Measurements from ENCODE around the gene NRG3. TPM values are rescaled to one million over a fixed set of nuclear protein-coding genes. Genes with fewer than 3 reads are reported as not detected.

The NRG3 gene
- total RNA-seq, 2 experiments from 2014 or later: not detected

DNA sequence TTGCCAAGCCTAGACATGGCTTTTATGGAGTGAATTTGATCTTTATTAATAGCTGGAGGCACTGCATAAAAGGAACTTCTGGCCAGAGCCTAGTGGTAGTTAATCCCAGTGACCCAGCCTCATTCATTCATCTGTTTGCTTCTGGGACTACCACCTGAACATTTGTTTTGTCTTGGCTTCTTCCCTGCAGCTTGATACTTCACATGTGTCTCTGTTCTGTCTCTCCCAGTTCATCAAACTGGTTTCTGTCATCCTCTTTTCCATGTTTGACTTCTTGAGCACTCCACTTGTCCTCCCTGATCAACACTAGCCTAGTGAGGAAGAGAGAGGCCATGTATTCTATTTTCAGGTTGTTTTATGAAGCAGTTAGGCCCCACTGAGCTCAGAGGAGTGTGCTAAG is 163.6 kb downstream of the NRG3 start:
- Mint-ChIP-seq H3K27ac (no peak overlapping the region), H3K27me3 (no peaks in the 10 kb centered on the region), H3K4me3 (no peak overlapping the region), H3K9me3 (peaks cover 6% of the 10 kb centered on the region), H3K4me1 (ENCODE audit: low read depth) (no peaks in the 10 kb centered on the region), H3K36me3 (ENCODE audit: low read depth) (no peaks in the 10 kb centered on the region)
- no peaks in the 10 kb centered on the region for H3K27me3 ChIP-seq (ENCODE audit: control insufficient read depth in 1 of 2, insufficient read depth in 2 of 2, low read length in 2 of 2)
- DNase-seq: no peak
- ChIA-PET CTCF (no interaction called here), POLR2A (no interaction called here)
- intact Hi-C loops (cut with DNase I, micrococcal nuclease): no loop called here
- no peak for ATAC-seq (ENCODE audit: poor library complexity)
- H3K36me3 ChIP-seq (ENCODE audit: insufficient read depth, low read length): no peaks in the 10 kb centered on the region
- H3K4me3 ChIP-seq (ENCODE audit: low read length): no peak overlapping the region
- H3K4me1 ChIP-seq (ENCODE audit: insufficient read depth, low read length): no peaks in the 10 kb centered on the region
- no peaks in the 10 kb centered on the region for H3K9me3 ChIP-seq (ENCODE audit: control insufficient read depth in 1 of 2, insufficient read depth in 1 of 2, low read length in 2 of 2)
- no peak overlapping the region for H3K27ac ChIP-seq (ENCODE audit: low read depth in 1 of 2, low read length in 2 of 2)
- TF ChIP-seq, protein P1, sequence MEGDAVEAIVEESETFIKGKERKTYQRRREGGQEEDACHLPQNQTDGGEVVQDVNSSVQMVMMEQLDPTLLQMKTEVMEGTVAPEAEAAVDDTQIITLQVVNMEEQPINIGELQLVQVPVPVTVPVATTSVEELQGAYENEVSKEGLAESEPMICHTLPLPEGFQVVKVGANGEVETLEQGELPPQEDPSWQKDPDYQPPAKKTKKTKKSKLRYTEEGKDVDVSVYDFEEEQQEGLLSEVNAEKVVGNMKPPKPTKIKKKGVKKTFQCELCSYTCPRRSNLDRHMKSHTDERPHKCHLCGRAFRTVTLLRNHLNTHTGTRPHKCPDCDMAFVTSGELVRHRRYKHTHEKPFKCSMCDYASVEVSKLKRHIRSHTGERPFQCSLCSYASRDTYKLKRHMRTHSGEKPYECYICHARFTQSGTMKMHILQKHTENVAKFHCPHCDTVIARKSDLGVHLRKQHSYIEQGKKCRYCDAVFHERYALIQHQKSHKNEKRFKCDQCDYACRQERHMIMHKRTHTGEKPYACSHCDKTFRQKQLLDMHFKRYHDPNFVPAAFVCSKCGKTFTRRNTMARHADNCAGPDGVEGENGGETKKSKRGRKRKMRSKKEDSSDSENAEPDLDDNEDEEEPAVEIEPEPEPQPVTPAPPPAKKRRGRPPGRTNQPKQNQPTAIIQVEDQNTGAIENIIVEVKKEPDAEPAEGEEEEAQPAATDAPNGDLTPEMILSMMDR (IDR thresholded peaks at IDR 0.05): no peak

DNA sequence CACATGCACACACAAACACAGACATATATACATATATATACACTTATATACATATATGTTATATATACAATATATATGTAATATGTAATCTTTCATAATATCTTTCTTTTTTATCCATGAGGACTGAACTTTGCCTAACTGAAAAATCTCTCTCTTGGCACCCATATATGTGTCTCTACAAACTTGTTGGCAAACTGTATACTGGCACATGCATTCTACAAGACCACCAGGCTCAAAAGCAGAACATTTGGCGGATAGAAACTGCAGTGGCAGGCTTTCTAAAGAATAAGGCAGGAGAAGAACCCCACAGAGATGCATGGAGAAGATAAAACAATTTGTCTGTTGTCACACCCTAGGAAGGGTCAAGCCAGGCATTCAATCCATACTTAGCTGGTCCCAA is 165.3 kb downstream of the NRG3 start:
- intact Hi-C loops (cut with DNase I, micrococcal nuclease): no loop called here
- POLR2A ChIA-PET: no interaction called here
- TF ChIP-seq, protein P1 (IDR thresholded peaks at IDR 0.05): no peak

DNA sequence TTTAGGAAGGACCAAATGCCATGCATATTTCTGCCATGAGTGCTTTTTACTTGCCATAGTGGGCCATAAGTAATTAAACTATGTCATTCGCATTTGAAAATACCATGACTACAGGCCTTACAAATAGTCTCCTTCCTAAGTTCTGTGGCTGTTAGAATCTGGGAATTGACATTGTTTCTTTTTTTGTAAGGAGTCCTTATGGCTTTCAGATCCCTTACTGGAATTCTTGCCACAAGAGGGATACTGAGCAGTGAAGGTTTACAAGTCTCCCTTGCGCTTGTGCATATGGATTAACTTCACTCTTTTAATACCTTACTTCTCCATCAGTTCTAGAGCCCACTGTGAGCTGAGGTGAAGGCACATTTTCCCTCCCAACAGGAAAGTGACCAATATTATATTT is 166.0 kb downstream of the NRG3 start:
- TF ChIP-seq, protein P1 (IDR thresholded peaks at IDR 0.05): no peak
- Mint-ChIP-seq H3K27ac (no peak overlapping the region), H3K4me3 (no peak overlapping the region), H3K36me3 (ENCODE audit: low read depth) (no peaks in the 10 kb centered on the region), H3K4me1 (ENCODE audit: low read depth) (no peaks in the 10 kb centered on the region), H3K27me3 (no peaks in the 10 kb centered on the region), H3K9me3 (peaks cover 7% of the 10 kb centered on the region)
- intact Hi-C loops (cut with DNase I, micrococcal nuclease): no loop called here
- ATAC-seq (ENCODE audit: poor library complexity): no peak
- Histone ChIP-seq H3K36me3 (ENCODE audit: insufficient read depth, low read length) (no peaks in the 10 kb centered on the region), H3K9me3 (ENCODE audit: control insufficient read depth in 1 of 2, insufficient read depth in 1 of 2, low read length in 2 of 2) (no peaks in the 10 kb centered on the region), H3K4me1 (ENCODE audit: insufficient read depth, low read length) (no peaks in the 10 kb centered on the region), H3K27ac (ENCODE audit: low read depth in 1 of 2, low read length in 2 of 2) (no peak overlapping the region), H3K27me3 (ENCODE audit: control insufficient read depth in 1 of 2, insufficient read depth in 2 of 2, low read length in 2 of 2) (no peaks in the 10 kb centered on the region), H3K4me3 (ENCODE audit: low read length) (no peak overlapping the region)
- ChIA-PET POLR2A (no interaction called here), CTCF (no interaction called here)
- no peak for DNase-seq

More for the DNA sequence above, 165.3 kb downstream of the NRG3 start:
- Mint-ChIP-seq H3K27me3 (no peaks in the 10 kb centered on the region), H3K36me3 (ENCODE audit: low read depth) (no peaks in the 10 kb centered on the region), H3K4me3 (no peak overlapping the region), H3K9me3 (peaks cover 7% of the 10 kb centered on the region), H3K4me1 (ENCODE audit: low read depth) (no peaks in the 10 kb centered on the region), H3K27ac (no peak overlapping the region)
- Histone ChIP-seq H3K4me3 (ENCODE audit: low read length) (no peak overlapping the region), H3K4me1 (ENCODE audit: insufficient read depth, low read length) (no peaks in the 10 kb centered on the region), H3K9me3 (ENCODE audit: control insufficient read depth in 1 of 2, insufficient read depth in 1 of 2, low read length in 2 of 2) (no peaks in the 10 kb centered on the region), H3K27ac (ENCODE audit: low read depth in 1 of 2, low read length in 2 of 2) (no peak overlapping the region), H3K27me3 (ENCODE audit: control insufficient read depth in 1 of 2, insufficient read depth in 2 of 2, low read length in 2 of 2) (no peaks in the 10 kb centered on the region), H3K36me3 (ENCODE audit: insufficient read depth, low read length) (no peaks in the 10 kb centered on the region)
- ATAC-seq (ENCODE audit: poor library complexity) (no peak), DNase-seq (no peak)
- CTCF ChIA-PET: no interaction called here
